ENCODE measurements around the gene PCDHB7.
"Not testable (repeated sequence)": the region's sequence is repeated elsewhere in the genome, so short reads cannot be mapped to it uniquely, and the experiment has no call there.

The PCDHB7 gene

GRCh38 chr5:141180313-141180712 lies 7.9 kb downstream of the PCDHB7 start:
- DNase-seq (ENCODE audit: low read depth in 2 of 2) = no peak

- no peak for DNase-seq (ENCODE audit: low read depth in 2 of 2)
Observed at GRCh38 chr5:141182248-141182647, 9.8 kb downstream of the PCDHB7 start, which contains the start of gene PCDHB16. TSS of gene PCDHB16 (plus strand) at chr5:141182387. CDS start at chr5:141182560, 173 bp downstream.

- DNase-seq (ENCODE audit: low read depth in 2 of 2) = not testable (repeated sequence)
Observed at GRCh38 chr5:141184117-141184855, 11.8 kb downstream of the PCDHB7 start.

GRCh38 chr5:141186897-141187512 lies 14.6 kb downstream of the PCDHB7 start, which contains the start of gene PCDHB9:
TSS of gene PCDHB9 (plus strand) at chr5:141187161. CDS start at chr5:141187319, 158 bp downstream.
- DNase-seq (ENCODE audit: low read depth in 2 of 2) = no peak

GRCh38 chr5:141188682-141189081 lies 16.2 kb downstream of the PCDHB7 start:
- DNase-seq (ENCODE audit: low read depth in 2 of 2) = not testable (repeated sequence)

GRCh38 chr5:141189131-141189530 lies 16.7 kb downstream of the PCDHB7 start:
- DNase-seq (ENCODE audit: low read depth in 2 of 2) = not testable (repeated sequence)

- DNase-seq (ENCODE audit: low read depth in 2 of 2) = no peak
Observed at GRCh38 chr5:141192110-141192725, 19.8 kb downstream of the PCDHB7 start, which contains the start of gene PCDHB10. TSS of gene PCDHB10 (plus strand) at chr5:141192353. CDS start at chr5:141192553, 200 bp downstream.

GRCh38 chr5:141194332-141194731 lies 21.9 kb downstream of the PCDHB7 start:
- DNase-seq (ENCODE audit: low read depth in 2 of 2) = not testable (repeated sequence)

GRCh38 chr5:141196363-141196762 lies 23.9 kb downstream of the PCDHB7 start:
- no peak for DNase-seq (ENCODE audit: low read depth in 2 of 2)

- no peak for DNase-seq (ENCODE audit: low read depth in 2 of 2)
Observed at GRCh38 chr5:141199359-141200235, 27.2 kb downstream of the PCDHB7 start, which contains the start of gene PCDHB11. TSS of gene PCDHB11 (plus strand) at chr5:141199627. CDS start at chr5:141199775, 148 bp downstream.

- not testable (repeated sequence) for DNase-seq (ENCODE audit: low read depth in 2 of 2)
Observed at GRCh38 chr5:141201126-141201525, 28.7 kb downstream of the PCDHB7 start.

- DNase-seq (ENCODE audit: low read depth in 2 of 2) = not testable (repeated sequence)
Observed at GRCh38 chr5:141201646-141202045, 29.2 kb downstream of the PCDHB7 start.

GRCh38 chr5:141208478-141208877 lies 36.0 kb downstream of the PCDHB7 start, which contains the start of gene PCDHB12:
TSS of gene PCDHB12 (plus strand) at chr5:141208719. CDS start at chr5:141208908, 189 bp downstream.
- DNase-seq (ENCODE audit: low read depth in 2 of 2) = no peak

GRCh38 chr5:141210281-141210680 lies 37.8 kb downstream of the PCDHB7 start:
- not testable (repeated sequence) for DNase-seq (ENCODE audit: low read depth in 2 of 2)

- DNase-seq (ENCODE audit: low read depth in 2 of 2) = not testable (repeated sequence)
Observed at GRCh38 chr5:141210849-141211248, 38.4 kb downstream of the PCDHB7 start.

- DNase-seq (ENCODE audit: low read depth in 2 of 2) = not testable (repeated sequence)
Observed at GRCh38 chr5:141213656-141214339, 41.4 kb downstream of the PCDHB7 start, which contains the start of gene PCDHB13. TSS of gene PCDHB13 (plus strand) at chr5:141213919. CDS start at chr5:141214124, 205 bp downstream.

- DNase-seq (ENCODE audit: low read depth in 2 of 2) = not testable (repeated sequence)
Observed at GRCh38 chr5:141214583-141214982, 42.1 kb downstream of the PCDHB7 start.

GRCh38 chr5:141215504-141215903 lies 43.1 kb downstream of the PCDHB7 start:
- not testable (repeated sequence) for DNase-seq (ENCODE audit: low read depth in 2 of 2)

GRCh38 chr5:141216035-141216434 lies 43.6 kb downstream of the PCDHB7 start:
- not testable (repeated sequence) for DNase-seq (ENCODE audit: low read depth in 2 of 2)

- DNase-seq (ENCODE audit: low read depth in 2 of 2) = no peak
Observed at GRCh38 chr5:141223112-141223783, 50.8 kb downstream of the PCDHB7 start, which contains the start of gene PCDHB14. TSS of gene PCDHB14 (plus strand) at chr5:141223343. CDS start at chr5:141223506, 163 bp downstream.
